ENCODE results near the gene PI4K2A. TPM values are rescaled to one million over a fixed set of nuclear protein-coding genes. Genes with fewer than 3 reads are reported as not detected.
"Not testable (repeated sequence)": the region's sequence is repeated elsewhere in the genome, so short reads cannot be mapped to it uniquely, and the experiment has no call there.

PI4K2A gene
- total RNA-seq, 2 donors from 2014 or later, result 16.2 to 22.8 TPM

- H3K4me3 Mint-ChIP-seq, result peak overlapping the region; percentile 78
- H3K27ac Mint-ChIP-seq, result peak overlapping the region in 1 of 2 donors; percentile 71
- no peaks in the 10 kb centered on the region for H3K36me3 Mint-ChIP-seq
- H3K27me3 Mint-ChIP-seq, result no peaks in the 10 kb centered on the region
- H3K4me1 Mint-ChIP-seq (ENCODE audit: low read depth in 2 of 2), result peaks cover 9 to 10% of the 10 kb centered on the region in 2 donors
- ATAC-seq, result no peak
- no peaks in the 10 kb centered on the region for H3K9me3 Mint-ChIP-seq
- DNase-seq (ENCODE audit: low spot score), result no peak
Observed at GRCh38 chr10:97687785-97688781, 47.6 kb downstream of the PI4K2A start.

- no peaks in the 10 kb centered on the region for H3K36me3 Mint-ChIP-seq
- ATAC-seq, result no peak
- no peak overlapping the region for H3K4me3 Mint-ChIP-seq
- no peak overlapping the region for H3K27ac Mint-ChIP-seq
- no peak for DNase-seq (ENCODE audit: low spot score)
- H3K4me1 Mint-ChIP-seq (ENCODE audit: low read depth in 2 of 2), result peaks cover 9 to 10% of the 10 kb centered on the region in 2 donors
- H3K9me3 Mint-ChIP-seq, result no peaks in the 10 kb centered on the region
- no peaks in the 10 kb centered on the region for H3K27me3 Mint-ChIP-seq
Observed at GRCh38 chr10:97689559-97690020, 49.1 kb downstream of the PI4K2A start.

GRCh38 chr10:97690133-97690532 lies 49.7 kb downstream of the PI4K2A start:
- Mint-ChIP-seq H3K9me3 (no peaks in the 10 kb centered on the region), H3K36me3 (no peaks in the 10 kb centered on the region), H3K4me3 (no peak overlapping the region), H3K27ac (no peak overlapping the region), H3K27me3 (no peaks in the 10 kb centered on the region), H3K4me1 (ENCODE audit: low read depth in 2 of 2) (peaks cover 9 to 10% of the 10 kb centered on the region in 2 donors)
- ATAC-seq (no peak), DNase-seq (ENCODE audit: low spot score) (no peak)

- not testable (repeated sequence) for H3K4me3 Mint-ChIP-seq; DNase-seq (ENCODE audit: low spot score); H3K27ac Mint-ChIP-seq; H3K27me3 Mint-ChIP-seq; H3K9me3 Mint-ChIP-seq; H3K4me1 Mint-ChIP-seq (ENCODE audit: low read depth in 2 of 2); ATAC-seq; H3K36me3 Mint-ChIP-seq
Observed at GRCh38 chr10:97698072-97698655, 57.7 kb downstream of the PI4K2A start.

GRCh38 chr10:97701438-97702069 lies 61.1 kb downstream of the PI4K2A start:
- Mint-ChIP-seq H3K9me3 (no peaks in the 10 kb centered on the region), H3K27me3 (peaks cover 5 to 10% of the 10 kb centered on the region in 2 donors), H3K4me1 (ENCODE audit: low read depth in 2 of 2) (no peaks in the 10 kb centered on the region), H3K36me3 (no peaks in the 10 kb centered on the region), H3K27ac (no peak overlapping the region), H3K4me3 (no peak overlapping the region)
- DNase-seq (ENCODE audit: low spot score), result no peak
- ATAC-seq, result peak; percentile 84 to 85

- peak; percentile 16 for DNase-seq (ENCODE audit: low spot score)
- Mint-ChIP-seq H3K27ac (no peak overlapping the region), H3K27me3 (peaks cover 7 to 10% of the 10 kb centered on the region in 2 donors), H3K4me1 (ENCODE audit: low read depth in 2 of 2) (no peaks in the 10 kb centered on the region), H3K36me3 (no peaks in the 10 kb centered on the region), H3K9me3 (no peaks in the 10 kb centered on the region), H3K4me3 (no peak overlapping the region)
- no peak for ATAC-seq
Observed at GRCh38 chr10:97703398-97704067, 63.1 kb downstream of the PI4K2A start.

- Mint-ChIP-seq H3K36me3 (no peaks in the 10 kb centered on the region), H3K27me3 (peaks cover 10 to 15% of the 10 kb centered on the region in 2 donors), H3K4me1 (ENCODE audit: low read depth in 2 of 2) (no peaks in the 10 kb centered on the region), H3K27ac (no peak overlapping the region), H3K4me3 (no peak overlapping the region), H3K9me3 (no peaks in the 10 kb centered on the region)
- ATAC-seq, result no peak
- DNase-seq (ENCODE audit: low spot score), result peak; percentile 1
Observed at GRCh38 chr10:97704341-97704740, 63.9 kb downstream of the PI4K2A start.

GRCh38 chr10:97705006-97705670 lies 64.7 kb downstream of the PI4K2A start:
- DNase-seq (ENCODE audit: low spot score) (peak; percentile 45), ATAC-seq (no peak)
- Mint-ChIP-seq H3K4me1 (ENCODE audit: low read depth in 2 of 2) (no peaks in the 10 kb centered on the region), H3K36me3 (no peaks in the 10 kb centered on the region), H3K9me3 (no peaks in the 10 kb centered on the region), H3K4me3 (no peak overlapping the region), H3K27me3 (peaks cover 15 to 20% of the 10 kb centered on the region in 2 donors), H3K27ac (no peak overlapping the region)

- H3K4me1 Mint-ChIP-seq (ENCODE audit: low read depth in 2 of 2), result peaks cover 4 to 5% of the 10 kb centered on the region in 2 donors
- no peak overlapping the region for H3K4me3 Mint-ChIP-seq
- H3K27ac Mint-ChIP-seq, result no peak overlapping the region
- DNase-seq (ENCODE audit: low spot score), result peak; percentile 44
- H3K36me3 Mint-ChIP-seq, result no peaks in the 10 kb centered on the region
- peak in 1 of 2 donors; percentile 36 for ATAC-seq
- no peaks in the 10 kb centered on the region for H3K9me3 Mint-ChIP-seq
- H3K27me3 Mint-ChIP-seq, result peaks cover 20 to 27% of the 10 kb centered on the region in 2 donors
Observed at GRCh38 chr10:97707134-97707861, 66.8 kb downstream of the PI4K2A start.

- H3K27me3 Mint-ChIP-seq, result peaks cover 25 to 35% of the 10 kb centered on the region in 2 donors
- no peak overlapping the region for H3K27ac Mint-ChIP-seq
- no peaks in the 10 kb centered on the region for H3K9me3 Mint-ChIP-seq
- DNase-seq (ENCODE audit: low spot score) (peak; percentile 20), ATAC-seq (no peak)
- no peaks in the 10 kb centered on the region for H3K36me3 Mint-ChIP-seq
- H3K4me3 Mint-ChIP-seq, result no peak overlapping the region
- H3K4me1 Mint-ChIP-seq (ENCODE audit: low read depth in 2 of 2), result peaks cover 9 to 10% of the 10 kb centered on the region in 2 donors
Observed at GRCh38 chr10:97708167-97708566, 67.7 kb downstream of the PI4K2A start.

GRCh38 chr10:97708976-97709946 lies 68.8 kb downstream of the PI4K2A start:
- peaks cover 23 to 27% of the 10 kb centered on the region in 2 donors for H3K27me3 Mint-ChIP-seq
- no peaks in the 10 kb centered on the region for H3K36me3 Mint-ChIP-seq
- H3K27ac Mint-ChIP-seq, result peak overlapping the region in 1 of 2 donors; percentile 36
- H3K4me3 Mint-ChIP-seq, result no peak overlapping the region
- peaks cover 12 to 15% of the 10 kb centered on the region in 2 donors for H3K4me1 Mint-ChIP-seq (ENCODE audit: low read depth in 2 of 2)
- H3K9me3 Mint-ChIP-seq, result no peaks in the 10 kb centered on the region
- ATAC-seq (no peak), DNase-seq (ENCODE audit: low spot score) (peak; percentile 67)

All from natural killer cell treated with Interleukin-12 subunit alpha and Interleukin-12 subunit beta and Interleukin-15 and Interleukin-18, amount 100 ng/mL, for 72 hours (primary cell).